Transverse colon (tissue), 4 donors: ENCODE results near the gene CROT. TPM values are rescaled to one million over a fixed set of nuclear protein-coding genes. Genes with fewer than 3 reads are reported as not detected.

ENCODE experiments used
- DNase-seq: peaks from one replicate; pipeline ENCODE4 v3.0.0-alpha.2; 2019
- H3K27ac ChIP-seq, 4 donors: fragments of 200-600 bp; sonication (generic); 2 replicates each; pipeline ENCODE4 v1.5.1; 2016 to 2018; ENCODE audit warnings: inconsistent platforms in 4 of 4
- H3K27me3 ChIP-seq: fragments of 200-600 bp; sonication (generic); 2 replicates; pipeline ENCODE4 v1.5.1; 2017; ENCODE audit warnings: inconsistent platforms
- H3K36me3 ChIP-seq, 4 donors: fragments of 200-600 bp; sonication (generic); 2 replicates each; pipeline ENCODE4 v1.5.1; 2017 to 2019; ENCODE audit warnings: inconsistent platforms in 4 of 4
- H3K4me1 ChIP-seq, 4 donors: fragments of 200-600 bp; sonication (generic); 2 replicates each; pipeline ENCODE4 v1.5.1; 2017 to 2020; ENCODE audit warnings: inconsistent platforms in 4 of 4
- H3K4me3 ChIP-seq, 4 donors: fragments of 200-600 bp; sonication (generic); 1 replicate in 1 of 4; 2 replicates in 3 of 4; pipeline versions ENCODE4 v1.5.1 to v1.6.1; 2017 to 2019; ENCODE audit warnings: inconsistent platforms in 4 of 4
- H3K9me3 ChIP-seq, 2 donors: fragments of 200-600 bp; sonication (generic); 2 replicates each; pipeline ENCODE4 v1.5.1; 2017 to 2019; ENCODE audit warnings: inconsistent platforms in 2 of 2
- EP300 ChIP-seq: sonication (generic); formaldehyde crosslinking; IDR thresholded peaks from one replicate; pipeline ENCODE4 v1.6.1; 2017; ENCODE audit warnings: antibody characterized with exemption, low read depth
- POLR2A ChIP-seq: fragments of 450-650 bp; IDR thresholded peaks from one replicate; pipeline ENCODE4 v1.6.1; 2016; ENCODE audit warnings: antibody characterized with exemption, mild to moderate bottlenecking, moderate library complexity
- POLR2AphosphoS5 ChIP-seq, 3 donors: sonication (generic); formaldehyde crosslinking; IDR thresholded peaks; one replicate each; pipeline ENCODE4 v1.6.1; 2016; ENCODE audit warnings: antibody characterized with exemption in 3 of 3
- WGBS, 2 donors: methylation state at CpG; one replicate each; pipeline ENCODE4 v1.1.5; 2018; ENCODE audit warnings: low coverage in 1 of 2; 5-methylcytosine and 5-hydroxymethylcytosine counted together
- in situ Hi-C, 4 donors: fragments of 200-750 bp; cut with MboI; loops; one replicate each; pipeline versions ENCODE4 v1.15.0 to v1.15.1; 2017; ENCODE audit warnings: low sequenced_read_pairs in 3 of 4, low pct_ligation_motif_present in 1 of 4, low pct_unique_long_range_greater_than_20kb in 1 of 4
- intact Hi-C: fragments of 100-400 bp; cut with DNase I; formaldehyde crosslinking; loops from one replicate; pipeline ENCODE4 v1.15.1; 2023; ENCODE audit warnings: low total_unique reads
- total RNA-seq, 4 donors: library from RNA; depleted of rRNA; stranded (reverse); fragments of >200 nt; gene quantifications; one replicate each; pipeline ENCODE4 v1.1.0, GENCODE V29; 2016
- TF ChIP-seq, protein P1 (sequence below), 5 experiments: fragments of 200-600 bp in 3 of 5; fragments of 450-650 bp in 2 of 5; sonication (generic) in 3 of 5; IDR thresholded peaks; 1 replicate in 2 of 5; 2 replicates in 3 of 5; pipeline ENCODE4 v1.5.1; 2016 to 2017; ENCODE audit warnings: antibody characterized with exemption in 5 of 5, inconsistent platforms in 3 of 5, mild to moderate bottlenecking in 2 of 5, moderate library complexity in 1 of 5

Gene CROT
- total RNA-seq, 4 donors from 2014 or later: 11.9 to 49.9 (median 27.6) TPM

DNA sequence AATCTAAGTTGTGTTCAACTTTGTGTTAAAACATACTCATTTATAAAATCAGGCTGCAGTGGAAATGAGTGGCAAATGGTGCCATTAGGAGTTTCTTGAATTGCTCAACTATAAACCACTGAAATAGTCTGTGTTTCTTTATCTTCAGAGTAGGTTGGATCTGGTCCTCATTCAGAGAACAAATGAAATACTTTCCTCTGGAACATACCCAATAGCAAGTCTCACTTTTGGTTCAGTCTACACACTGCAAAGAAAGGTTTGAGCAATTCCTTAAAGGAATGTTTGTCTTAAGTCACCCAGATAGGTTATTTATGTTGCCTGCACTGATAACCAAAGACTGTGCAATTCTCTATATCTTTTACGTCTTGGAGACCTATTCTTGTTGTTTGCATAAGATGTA lies 67.6 kb downstream of the CROT start:
- Histone ChIP-seq H3K27me3 (no peaks in the 10 kb centered on the region), H3K9me3 (no peaks in the 10 kb centered on the region), H3K27ac (no peak overlapping the region), H3K4me3 (no peak overlapping the region), H3K4me1 (no peaks in the 10 kb centered on the region), H3K36me3 (no peaks in the 10 kb centered on the region)
- WGBS, 2 donors: 86 to 92% methylated on average over 1 of the region's 1 CpG
- intact Hi-C loops: no loop called here
- in situ Hi-C loops: loop anchor here in 2 of 4 donors (5.0 kb wide), 1 partner anchor 101 kb away; no protein-coding TSS in a partner anchor
- no peak for DNase-seq
- TF ChIP-seq POLR2AphosphoS5 (IDR thresholded peaks at IDR 0.05): no peak
- TF ChIP-seq, protein P1, sequence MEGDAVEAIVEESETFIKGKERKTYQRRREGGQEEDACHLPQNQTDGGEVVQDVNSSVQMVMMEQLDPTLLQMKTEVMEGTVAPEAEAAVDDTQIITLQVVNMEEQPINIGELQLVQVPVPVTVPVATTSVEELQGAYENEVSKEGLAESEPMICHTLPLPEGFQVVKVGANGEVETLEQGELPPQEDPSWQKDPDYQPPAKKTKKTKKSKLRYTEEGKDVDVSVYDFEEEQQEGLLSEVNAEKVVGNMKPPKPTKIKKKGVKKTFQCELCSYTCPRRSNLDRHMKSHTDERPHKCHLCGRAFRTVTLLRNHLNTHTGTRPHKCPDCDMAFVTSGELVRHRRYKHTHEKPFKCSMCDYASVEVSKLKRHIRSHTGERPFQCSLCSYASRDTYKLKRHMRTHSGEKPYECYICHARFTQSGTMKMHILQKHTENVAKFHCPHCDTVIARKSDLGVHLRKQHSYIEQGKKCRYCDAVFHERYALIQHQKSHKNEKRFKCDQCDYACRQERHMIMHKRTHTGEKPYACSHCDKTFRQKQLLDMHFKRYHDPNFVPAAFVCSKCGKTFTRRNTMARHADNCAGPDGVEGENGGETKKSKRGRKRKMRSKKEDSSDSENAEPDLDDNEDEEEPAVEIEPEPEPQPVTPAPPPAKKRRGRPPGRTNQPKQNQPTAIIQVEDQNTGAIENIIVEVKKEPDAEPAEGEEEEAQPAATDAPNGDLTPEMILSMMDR (IDR thresholded peaks at IDR 0.05): no peak
- no peak for TF ChIP-seq POLR2A
- no peak for TF ChIP-seq EP300

DNA sequence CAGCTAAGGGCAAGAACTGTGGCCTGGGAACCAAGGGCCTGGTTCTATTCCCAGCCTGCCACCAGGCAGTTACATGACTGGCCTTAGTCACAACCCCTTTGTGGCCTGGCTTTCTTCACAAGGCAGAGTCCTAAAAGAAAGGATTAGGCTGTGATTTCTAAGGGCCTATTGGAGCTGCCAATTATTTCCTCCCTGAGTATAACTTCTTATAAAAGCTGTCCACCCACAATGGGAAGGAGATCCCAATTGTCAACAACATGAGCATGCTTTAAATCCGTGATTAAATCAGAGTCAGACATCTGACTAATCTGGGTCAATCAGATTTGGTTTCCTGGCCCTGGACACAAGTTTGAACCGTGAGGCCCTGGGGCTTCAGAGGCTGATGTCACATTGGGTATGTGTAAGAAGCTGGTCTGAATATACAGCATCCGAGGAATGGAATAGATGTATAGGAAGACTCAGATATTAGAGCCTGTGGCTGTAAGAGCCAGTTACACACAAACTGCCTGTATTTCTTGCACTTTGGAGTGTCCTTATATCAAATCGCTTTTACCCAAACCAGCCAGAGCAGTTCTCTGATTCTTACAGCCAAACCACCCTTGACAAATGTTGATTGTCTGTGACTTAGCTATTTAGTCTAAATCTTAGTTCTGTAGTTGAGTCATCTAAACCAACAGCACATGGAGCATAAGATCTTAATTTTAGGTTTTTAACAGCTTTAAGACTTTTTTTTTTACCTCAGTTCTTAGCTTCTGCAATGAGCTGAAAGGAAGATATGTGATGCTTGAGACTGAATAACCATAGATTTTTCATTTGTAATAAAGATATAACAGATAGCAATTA lies 68.7 kb downstream of the CROT start:
- Histone ChIP-seq H3K4me3 (no peak overlapping the region), H3K4me1 (no peaks in the 10 kb centered on the region), H3K27ac (no peak overlapping the region), H3K36me3 (no peaks in the 10 kb centered on the region), H3K27me3 (no peaks in the 10 kb centered on the region), H3K9me3 (no peaks in the 10 kb centered on the region)
- in situ Hi-C loops: loop anchor here in 2 of 4 donors (5.0 kb wide), 1 partner anchor 102 kb away; no protein-coding TSS in a partner anchor
- WGBS, 2 donors: 62 to 73% methylated on average over 1 to 4 of the region's 4 CpGs
- no peak for DNase-seq
- TF ChIP-seq POLR2AphosphoS5 (IDR thresholded peaks at IDR 0.05) (no peak), POLR2A (no peak), EP300 (no peak)
- TF ChIP-seq, protein P1 (IDR thresholded peaks at IDR 0.05): no peak
- intact Hi-C loops: no loop called here

DNA sequence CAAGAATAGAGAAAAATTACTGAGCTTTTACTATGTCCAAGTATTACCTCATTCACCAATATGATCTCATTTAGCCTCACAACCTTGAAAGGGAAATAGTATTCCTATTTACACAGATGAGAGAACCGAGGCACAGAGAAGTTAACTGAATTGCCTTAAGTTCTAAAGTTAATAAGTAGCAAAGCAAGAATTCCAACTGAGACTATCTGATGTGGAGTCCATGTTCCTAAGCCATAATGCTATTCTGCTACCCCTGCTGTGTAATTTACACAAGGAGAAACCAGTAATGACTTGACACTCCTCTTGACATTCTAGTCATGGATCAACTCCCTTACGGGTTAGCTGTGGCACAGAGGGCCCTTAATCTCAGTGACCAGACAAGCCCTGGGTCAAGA lies 69.3 kb downstream of the CROT start:
- Histone ChIP-seq H3K9me3 (no peaks in the 10 kb centered on the region), H3K27ac (no peak overlapping the region), H3K4me3 (no peak overlapping the region), H3K36me3 (no peaks in the 10 kb centered on the region), H3K4me1 (no peaks in the 10 kb centered on the region), H3K27me3 (no peaks in the 10 kb centered on the region)
- DNase-seq: no peak
- intact Hi-C loops (no loop called here), in situ Hi-C loops (loop anchor here in 3 of 4 donors (5.0 kb wide), 1 partner anchor 102 kb away; no protein-coding TSS in a partner anchor)
- WGBS, 2 donors: 60 to 79% methylated on average over 1 to 2 of the region's 2 CpGs
- TF ChIP-seq POLR2AphosphoS5 (IDR thresholded peaks at IDR 0.05): no peak
- TF ChIP-seq, protein P1 (IDR thresholded peaks at IDR 0.05): no peak
- no peak for TF ChIP-seq EP300
- TF ChIP-seq POLR2A: no peak

DNA sequence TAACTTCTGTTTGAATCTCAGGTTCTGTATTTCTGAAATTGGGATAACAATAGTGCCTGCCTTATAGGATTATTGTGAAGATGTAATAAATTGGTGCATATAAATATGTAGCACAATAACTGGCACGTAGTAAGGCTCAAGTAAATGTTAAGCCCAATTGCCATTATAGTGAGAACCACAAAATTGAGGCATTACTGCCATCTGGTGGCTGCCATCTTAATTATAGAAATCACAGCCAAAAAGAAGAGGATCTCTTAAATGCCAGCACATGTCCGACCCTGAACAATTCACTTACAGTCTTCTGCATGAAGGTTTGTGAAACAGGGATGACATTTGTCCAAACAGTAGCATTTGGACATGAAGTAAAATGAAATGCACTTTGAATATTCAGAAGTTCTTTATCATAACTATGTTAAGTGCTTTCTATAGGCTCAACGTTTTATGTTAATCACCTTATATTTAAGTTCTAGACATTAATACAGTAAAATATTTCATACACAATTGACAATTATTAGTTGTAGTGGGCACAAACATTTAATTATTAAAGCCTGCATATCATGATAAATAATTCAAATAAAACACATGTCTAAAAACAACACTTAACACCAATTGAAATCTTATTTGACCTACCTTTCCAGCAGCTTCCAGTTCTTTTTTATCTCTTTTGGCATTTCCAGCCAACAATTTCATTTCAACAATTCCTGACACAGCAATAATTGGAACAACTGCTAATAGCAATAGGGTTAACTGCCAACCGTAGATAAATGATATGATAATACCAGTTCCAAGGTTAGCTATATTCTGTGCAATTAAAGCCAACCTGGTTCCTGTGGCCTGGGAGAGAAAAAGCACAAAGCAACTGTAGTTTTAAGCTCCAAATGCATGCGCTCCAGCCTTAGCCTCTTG lies 71.5 kb downstream of the CROT start:
- TF ChIP-seq EP300 (no peak), POLR2A (no peak)
- TF ChIP-seq, protein P1 (IDR thresholded peaks at IDR 0.05): peak; percentile 62 to 80 (median 70)
- Histone ChIP-seq H3K36me3 (no peaks in the 10 kb centered on the region), H3K27ac (no peak overlapping the region), H3K4me1 (no peaks in the 10 kb centered on the region), H3K9me3 (no peaks in the 10 kb centered on the region), H3K27me3 (no peaks in the 10 kb centered on the region), H3K4me3 (no peak overlapping the region)
- DNase-seq: peak; percentile 63
- intact Hi-C loops: loop anchor here (2.0 kb wide), 1 partner anchor 104 kb away; no protein-coding TSS in a partner anchor
- in situ Hi-C loops: loop anchor here in 1 of 4 donors (5.0 kb wide), 1 partner anchor 105 kb away; no protein-coding TSS in a partner anchor
- WGBS, 2 donors: 53 to 56% methylated on average over 3 to 5 of the region's 5 CpGs
